B cell (primary cell): ENCODE measurements around the gene UBR3. TPM values are rescaled to one million over a fixed set of nuclear protein-coding genes. Genes with fewer than 3 reads are reported as not detected.

Experiments
- ATAC-seq: fragments of 200-7000 bp; cut with Tn5 transposase; one replicate; pipeline ENCODE4 v1.10.0; 2021; ENCODE audit warnings: low read depth, mild to moderate bottlenecking, moderate number of reproducible peaks, moderate library complexity
- CTCF ChIA-PET: fragments of 350-600 bp; sonication (Branson Sonifier 250); formaldehyde crosslinking; loops from one replicate; lab custom pipeline; 2021; ENCODE audit warnings: antibody characterized with exemption, inconsistent platforms; lab: Charles Lee
- POLR2A ChIA-PET: fragments of 350-600 bp; sonication (Branson Sonifier 250); formaldehyde crosslinking; loops from one replicate; lab custom pipeline; 2021; ENCODE audit warnings: antibody characterized with exemption; lab: Charles Lee
- DNase-seq: peaks from one replicate; pipeline ENCODE4 v3.0.0; 2013
- H2AFZ ChIP-seq: 2 replicates; pipeline ENCODE4 v1.6.1; 2012; ENCODE audit warnings: mild to moderate bottlenecking, low read depth, low read length; ENCODE audit not compliant: insufficient read depth, poor library complexity, severe bottlenecking
- H3K27ac ChIP-seq, 2 donors: 1 replicate in 1 of 2; 2 replicates in 1 of 2; pipeline ENCODE4 v1.5.1; 2012 to 2013; ENCODE audit warnings: low read length in 2 of 2, mild to moderate bottlenecking in 2 of 2, moderate library complexity in 1 of 2
- H3K27me3 ChIP-seq, 4 experiments: fragments of 200-600 bp in 1 of 4; sonication (generic) in 1 of 4; replicated peaks in 1 of 4; 1 replicate in 2 of 4; 2 replicates in 2 of 4; pipeline versions ENCODE4 v1.6.1 to v1.7.0; 2013 to 2016; ENCODE audit warnings: low read length in 3 of 4, mild to moderate bottlenecking in 2 of 4, mixed read lengths in 1 of 4, moderate library complexity in 1 of 4; ENCODE audit not compliant: insufficient read depth in 4 of 4, control insufficient read depth in 3 of 4; ENCODE audit errors: control extremely low read depth in 1 of 4
- H3K36me3 ChIP-seq, 2 experiments: replicated peaks in 1 of 2; 1 replicate in 1 of 2; 2 replicates in 1 of 2; pipeline versions ENCODE4 v1.6.1 to v1.7.1; 2013; ENCODE audit warnings: low read length in 1 of 2; ENCODE audit not compliant: insufficient read depth in 2 of 2, control insufficient read depth in 1 of 2; ENCODE audit errors: control extremely low read depth in 1 of 2, extremely low read depth in 1 of 2
- H3K4me1 ChIP-seq, 2 donors: fragments of 200-600 bp in 1 of 2; sonication (generic) in 1 of 2; 1 replicate in 1 of 2; 2 replicates in 1 of 2; pipeline versions ENCODE4 v1.5.1 to v1.6.1; 2013 to 2017; ENCODE audit warnings: low read length in 2 of 2; ENCODE audit not compliant: control insufficient read depth in 2 of 2, insufficient read depth in 2 of 2
- H3K4me2 ChIP-seq: replicated peaks from 2 replicates; pipeline ENCODE3; 2012; ENCODE audit warnings: mild to moderate bottlenecking, low read depth, low read length; ENCODE audit not compliant: poor library complexity, severe bottlenecking
- H3K4me3 ChIP-seq, 5 experiments: fragments of 200-600 bp in 1 of 5; sonication (generic) in 1 of 5; 1 replicate in 3 of 5; 2 replicates in 2 of 5; pipeline versions ENCODE4 v1.5.1 to v1.7.0; 2011 to 2016; ENCODE audit warnings: low read length in 4 of 5, mild to moderate bottlenecking in 4 of 5, low read depth in 2 of 5, control low read depth in 1 of 5, moderate library complexity in 1 of 5; ENCODE audit not compliant: insufficient read depth in 1 of 5; ENCODE audit errors: control extremely low read depth in 1 of 5, extremely low read depth in 1 of 5
- H3K79me2 ChIP-seq: fragments of 200-600 bp; sonication (generic); one replicate; pipeline ENCODE4 v1.6.0; 2016; ENCODE audit warnings: low read length; ENCODE audit not compliant: control insufficient read depth, insufficient read depth
- H3K9ac ChIP-seq: fragments of 200-600 bp; sonication (generic); 2 replicates; pipeline ENCODE4 v1.6.1; 2017; ENCODE audit warnings: mild to moderate bottlenecking, low read length, moderate library complexity
- H3K9me3 ChIP-seq, 3 donors: one replicate each; pipeline versions ENCODE4 v1.6.1 to v1.7.1; 2013; ENCODE audit warnings: low read length in 2 of 3; ENCODE audit not compliant: control insufficient read depth in 2 of 3, insufficient read depth in 1 of 3; ENCODE audit errors: control extremely low read depth in 1 of 3
- H4K20me1 ChIP-seq: 2 replicates; pipeline ENCODE4 v1.6.0; 2012; ENCODE audit warnings: mild to moderate bottlenecking, low read length; ENCODE audit not compliant: insufficient read depth, control insufficient read depth, poor library complexity, severe bottlenecking
- H3K27ac Mint-ChIP-seq: one replicate; pipeline ENCODE4 v1.8.0; 2021; ENCODE audit warnings: mixed read lengths
- H3K27me3 Mint-ChIP-seq: one replicate; pipeline ENCODE4 v1.8.0; 2021; ENCODE audit warnings: mixed read lengths
- H3K4me1 Mint-ChIP-seq: one replicate; pipeline ENCODE4 v1.8.0; 2021; ENCODE audit warnings: mixed read lengths
- H3K4me3 Mint-ChIP-seq: one replicate; pipeline ENCODE4 v1.8.0; 2021; ENCODE audit warnings: mixed read lengths
- H3K9me3 Mint-ChIP-seq: one replicate; pipeline ENCODE4 v1.8.0; 2022; ENCODE audit warnings: mixed read lengths; ENCODE audit not compliant: insufficient read depth
- CTCF ChIP-seq: fragments of 200-600 bp; IDR thresholded peaks from one replicate; pipeline ENCODE4 v1.8.0; 2022; ENCODE audit warnings: antibody characterized with exemption, mild to moderate bottlenecking
- EZH2 ChIP-seq: IDR thresholded peaks from 2 replicates; pipeline ENCODE4 v1.6.1; 2012; ENCODE audit warnings: borderline replicate concordance, low read depth, mild to moderate bottlenecking, moderate library complexity, low read length; ENCODE audit not compliant: insufficient read depth, poor library complexity, severe bottlenecking
- WGBS: methylation state at CpG from one replicate; pipeline ENCODE4 v1.1.5; 2013; ENCODE audit warnings: missing lambda C conversion rate; ENCODE audit not compliant: insufficient coverage; 5-methylcytosine and 5-hydroxymethylcytosine counted together
- intact Hi-C: fragments of 100-400 bp; cut with micrococcal nuclease; formaldehyde crosslinking; loops from one replicate; pipeline ENCODE4 v1.10.0; 2022
- polyA plus RNA-seq: library from polyadenylated mRNA; depleted of rRNA; stranded (reverse); fragments of >200 nt; gene quantifications from 2 replicates; pipeline ENCODE4 v1.2.3, GENCODE V29; 2012
- total RNA-seq, 2 donors: library from RNA; stranded (reverse); fragments of 120-200 nt in 1 of 2; gene quantifications; 1 replicate in 1 of 2; 2 replicates in 1 of 2; pipeline versions ENCODE4 v1.2.3 to v1.2.4, GENCODE V29; 2013 to 2022

Gene UBR3
- total and polyA plus RNA-seq, 2 donors (not counting 1 experiment from before 2014, with no cell fraction given): 5.9 to 58.1 TPM

GRCh38 chr2:170044751-170045478 lies 217.7 kb downstream of the UBR3 start:
- ChIA-PET POLR2A (no interaction called here), CTCF (no interaction called here)
- ATAC-seq (no peak), DNase-seq (no peak)
- Histone ChIP-seq H3K27ac (no peak overlapping the region), H3K79me2 (no peaks in the 10 kb centered on the region), H3K9ac (no peak overlapping the region), H3K4me2 (no peak overlapping the region), H4K20me1 (no peaks in the 10 kb centered on the region), H3K27me3 (no peaks in the 10 kb centered on the region), H3K9me3 (no peaks in the 10 kb centered on the region), H3K4me1 (no peaks in the 10 kb centered on the region), H2AFZ (no peak overlapping the region), H3K4me3 (no peak overlapping the region), H3K36me3 (peaks cover 4 to 6% of the 10 kb centered on the region in 2 experiments)
- Mint-ChIP-seq H3K27ac (no peak overlapping the region), H3K9me3 (no peaks in the 10 kb centered on the region), H3K4me3 (no peak overlapping the region), H3K4me1 (no peaks in the 10 kb centered on the region), H3K27me3 (no peaks in the 10 kb centered on the region)
- no CpG with 5 or more reads among the region's 3 CpGs for WGBS
- TF ChIP-seq CTCF (no peak), EZH2 (no peak)
- intact Hi-C loops: no loop called here

GRCh38 chr2:170047331-170048065 lies 220.2 kb downstream of the UBR3 start:
- ChIA-PET CTCF (no interaction called here), POLR2A (no interaction called here)
- Histone ChIP-seq H3K36me3 (peaks cover 0 to 2% of the 10 kb centered on the region in 2 experiments), H3K4me2 (no peak overlapping the region), H2AFZ (no peak overlapping the region), H3K9me3 (no peaks in the 10 kb centered on the region), H3K27ac (no peak overlapping the region), H3K9ac (no peak overlapping the region), H3K27me3 (no peaks in the 10 kb centered on the region), H3K4me1 (no peaks in the 10 kb centered on the region), H3K4me3 (no peak overlapping the region), H4K20me1 (no peaks in the 10 kb centered on the region), H3K79me2 (no peaks in the 10 kb centered on the region)
- no CpG with 5 or more reads among the region's 3 CpGs for WGBS
- no peaks in the 10 kb centered on the region for H3K4me1 Mint-ChIP-seq
- no peaks in the 10 kb centered on the region for H3K27me3 Mint-ChIP-seq
- ATAC-seq (no peak), DNase-seq (no peak)
- H3K9me3 Mint-ChIP-seq: no peaks in the 10 kb centered on the region
- no peak overlapping the region for H3K27ac Mint-ChIP-seq
- intact Hi-C loops: no loop called here
- TF ChIP-seq EZH2 (no peak), CTCF (no peak)
- no peak overlapping the region for H3K4me3 Mint-ChIP-seq
